A673 (cell line): ENCODE data around the gene MKKS. TPM values are rescaled to one million over a fixed set of nuclear protein-coding genes. Genes with fewer than 3 reads are reported as not detected.

Experiments used
- BruUV-seq: library from RNA; stranded (reverse); fragments of 400-500 nt; replicated peaks from 2 replicates; lab custom pipeline; 2021; lab: Mats Ljungman, UMichigan
- CTCF ChIA-PET: fragments of 300-600 bp; sonication (Branson Sonifier 250); formaldehyde crosslinking; loops from one replicate; lab custom pipeline; 2022; ENCODE audit warnings: antibody characterized with exemption; lab: Charles Lee
- POLR2A ChIA-PET: fragments of 300-600 bp; sonication (Branson Sonifier 250); formaldehyde crosslinking; loops from one replicate; lab custom pipeline; 2022; ENCODE audit warnings: antibody characterized with exemption; ENCODE audit not compliant: low non-redundant PET; lab: Charles Lee
- DNase-seq: peaks from one replicate; pipeline ENCODE4 v3.0.0-alpha.2; 2015; ENCODE audit warnings: low spot score
- H3K27ac ChIP-seq: fragments of 200-600 bp; sonication (generic); 2 replicates; pipeline ENCODE4 v1.5.1; 2016; ENCODE audit warnings: mixed run types, low read depth, mild to moderate bottlenecking, mixed read lengths, antibody characterized with exemption, low read length; ENCODE audit not compliant: poor library complexity, severe bottlenecking
- H3K27me3 ChIP-seq: fragments of 200-600 bp; sonication (generic); replicated peaks from 2 replicates; pipeline ENCODE4 v1.6.1; 2017; ENCODE audit warnings: mixed run types, low read depth, mild to moderate bottlenecking, mixed read lengths, antibody characterized with exemption, low read length; ENCODE audit not compliant: insufficient read depth, poor library complexity
- H3K36me3 ChIP-seq: fragments of 200-600 bp; sonication (generic); 2 replicates; pipeline ENCODE4 v1.6.1; 2016; ENCODE audit warnings: mixed run types, mild to moderate bottlenecking, mixed read lengths, antibody characterized with exemption, low read length; ENCODE audit not compliant: insufficient read depth, poor library complexity, severe bottlenecking
- H3K4me1 ChIP-seq: fragments of 200-600 bp; sonication (generic); 2 replicates; pipeline ENCODE4 v1.6.1; 2017; ENCODE audit warnings: mixed run types, mild to moderate bottlenecking, mixed read lengths, antibody characterized with exemption, low read length; ENCODE audit not compliant: insufficient read depth, poor library complexity, severe bottlenecking
- H3K4me3 ChIP-seq: fragments of 200-600 bp; sonication (generic); 2 replicates; pipeline ENCODE4 v1.5.1; 2016; ENCODE audit warnings: low read depth, mixed run types, mild to moderate bottlenecking, mixed read lengths, low read length; ENCODE audit not compliant: poor library complexity, severe bottlenecking
- H3K9me3 ChIP-seq: fragments of 200-600 bp; sonication (generic); 2 replicates; pipeline ENCODE4 v1.6.1; 2016; ENCODE audit warnings: mixed run types, low read depth, mild to moderate bottlenecking, mixed read lengths, antibody characterized with exemption, low read length; ENCODE audit not compliant: poor library complexity, severe bottlenecking
- EZH2 ChIP-seq: fragments of 200-600 bp; sonication (generic); IDR thresholded peaks from 2 replicates; pipeline ENCODE4 v1.6.1; 2017; ENCODE audit warnings: borderline replicate concordance, low read depth, mild to moderate bottlenecking, mixed read lengths, antibody characterized with exemption, low read length; ENCODE audit not compliant: poor library complexity, severe bottlenecking
- intact Hi-C: fragments of 100-400 bp; cut with micrococcal nuclease; formaldehyde crosslinking; loops from one replicate; pipeline ENCODE4 v1.10.0; 2022; ENCODE audit not compliant: unreplicated experiment
- total RNA-seq: library from RNA; stranded (reverse); gene quantifications from 2 replicates; pipeline ENCODE4 v1.2.3, GENCODE V29; 2021
- TF ChIP-seq, protein P1 (sequence below): fragments of 300-800, 200-600 bp; sonication (generic); conservative IDR thresholded peaks from 2 replicates; pipeline ENCODE4 v1.5.1; 2017; ENCODE audit warnings: low read depth, mild to moderate bottlenecking, antibody characterized with exemption, low read length, moderate library complexity, mixed read lengths

MKKS gene
- total RNA-seq, 1 experiment from 2014 or later = 31.9 TPM

GRCh38 chr20:10434467-10434831 is 427 bp upstream of the MKKS start:
- Histone ChIP-seq H3K9me3 (no peaks in the 10 kb centered on the region), H3K27ac (peak overlapping the region; percentile 87), H3K4me3 (peak overlapping the region; percentile 78), H3K36me3 (no peaks in the 10 kb centered on the region), H3K27me3 (no peaks in the 10 kb centered on the region), H3K4me1 (peaks cover 43% of the 10 kb centered on the region)
- intact Hi-C loops = loop anchor here (2.0 to 5.0 kb wide), 3 partner anchors 32 to 103 kb away; no protein-coding TSS in a partner anchor
- no TSS peak for BruUV-seq
- TF ChIP-seq, protein P1, sequence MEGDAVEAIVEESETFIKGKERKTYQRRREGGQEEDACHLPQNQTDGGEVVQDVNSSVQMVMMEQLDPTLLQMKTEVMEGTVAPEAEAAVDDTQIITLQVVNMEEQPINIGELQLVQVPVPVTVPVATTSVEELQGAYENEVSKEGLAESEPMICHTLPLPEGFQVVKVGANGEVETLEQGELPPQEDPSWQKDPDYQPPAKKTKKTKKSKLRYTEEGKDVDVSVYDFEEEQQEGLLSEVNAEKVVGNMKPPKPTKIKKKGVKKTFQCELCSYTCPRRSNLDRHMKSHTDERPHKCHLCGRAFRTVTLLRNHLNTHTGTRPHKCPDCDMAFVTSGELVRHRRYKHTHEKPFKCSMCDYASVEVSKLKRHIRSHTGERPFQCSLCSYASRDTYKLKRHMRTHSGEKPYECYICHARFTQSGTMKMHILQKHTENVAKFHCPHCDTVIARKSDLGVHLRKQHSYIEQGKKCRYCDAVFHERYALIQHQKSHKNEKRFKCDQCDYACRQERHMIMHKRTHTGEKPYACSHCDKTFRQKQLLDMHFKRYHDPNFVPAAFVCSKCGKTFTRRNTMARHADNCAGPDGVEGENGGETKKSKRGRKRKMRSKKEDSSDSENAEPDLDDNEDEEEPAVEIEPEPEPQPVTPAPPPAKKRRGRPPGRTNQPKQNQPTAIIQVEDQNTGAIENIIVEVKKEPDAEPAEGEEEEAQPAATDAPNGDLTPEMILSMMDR = no peak
- TF ChIP-seq EZH2 = no peak
- POLR2A ChIA-PET = no interaction called here
- peak; percentile 99 for DNase-seq
- CTCF ChIA-PET = interaction anchor here (0.8 kb wide), 1 partner anchor 41 kb away, joined by 3 read pairs; no protein-coding TSS in a partner anchor

- Histone ChIP-seq H3K4me1 (peaks cover 45% of the 10 kb centered on the region), H3K27ac (peak overlapping the region; percentile 87), H3K9me3 (no peaks in the 10 kb centered on the region), H3K36me3 (no peaks in the 10 kb centered on the region), H3K27me3 (no peaks in the 10 kb centered on the region), H3K4me3 (peak overlapping the region; percentile 78)
- intact Hi-C loops = loop anchor here (5.0 kb wide), 2 partner anchors 81 to 104 kb away; no protein-coding TSS in a partner anchor
- BruUV-seq = TSS peak; percentile 42
- TF ChIP-seq, protein P1 = no peak
- TF ChIP-seq EZH2 = no peak
- DNase-seq = no peak
- ChIA-PET POLR2A (no interaction called here), CTCF (no interaction called here)
Observed at GRCh38 chr20:10433014-10433622, 904 bp downstream of the MKKS start.

GRCh38 chr20:10432079-10432478 is 1.9 kb downstream of the MKKS start:
- BruUV-seq = TSS peak; percentile 16
- CTCF ChIA-PET = no interaction called here
- no peaks in the 10 kb centered on the region for H3K36me3 ChIP-seq
- DNase-seq = peak; percentile 58
- H3K4me3 ChIP-seq = no peak overlapping the region
- TF ChIP-seq, protein P1 = no peak
- no peak for TF ChIP-seq EZH2
- H3K4me1 ChIP-seq = peaks cover 53% of the 10 kb centered on the region
- intact Hi-C loops = loop anchor here (5.0 kb wide), 2 partner anchors 80 to 105 kb away; no protein-coding TSS in a partner anchor
- H3K27me3 ChIP-seq = no peaks in the 10 kb centered on the region
- no peaks in the 10 kb centered on the region for H3K9me3 ChIP-seq
- POLR2A ChIA-PET = no interaction called here
- H3K27ac ChIP-seq = no peak overlapping the region
